ENCODE measurements around the gene RAP1GAP. TPM values are rescaled to one million over a fixed set of nuclear protein-coding genes. Genes with fewer than 3 reads are reported as not detected.

RAP1GAP gene
- 18.8 TPM for total RNA-seq

- peak; percentile 72 to 83 for DNase-seq (ENCODE audit: low spot score in 2 of 2)
- FAIRE-seq: no peak
Measured at GRCh38 chr1:21669258-21670058, at the start of gene RAP1GAP. Gene RAP1GAP, minus strand, starts transcription at chr1:21669357. Its CDS starts 49,325 bp downstream, at chr1:21620032.

GRCh38 chr1:21716169-21716568 is 47.0 kb upstream of the RAP1GAP start:
- no peak for DNase-seq (ENCODE audit: low spot score in 2 of 2)
- no peak for FAIRE-seq

- FAIRE-seq (no peak), DNase-seq (ENCODE audit: low spot score in 2 of 2) (no peak)
Measured at GRCh38 chr1:21707891-21708290, 38.7 kb upstream of the RAP1GAP start.

GRCh38 chr1:21707086-21707840 is 38.1 kb upstream of the RAP1GAP start:
- DNase-seq (ENCODE audit: low spot score in 2 of 2) (no peak), FAIRE-seq (no peak)

GRCh38 chr1:21706151-21706835 is 37.1 kb upstream of the RAP1GAP start:
- DNase-seq (ENCODE audit: low spot score in 2 of 2): peak in 1 of 2 donors; percentile 31

GRCh38 chr1:21705303-21705980 is 36.3 kb upstream of the RAP1GAP start:
- FAIRE-seq: peak; percentile 76

More at GRCh38 chr1:21706151-21706835, 37.1 kb upstream of the RAP1GAP start:
- FAIRE-seq: no peak

GRCh38 chr1:21704145-21704544 is 35.0 kb upstream of the RAP1GAP start:
- no peak for FAIRE-seq

More at GRCh38 chr1:21705303-21705980, 36.3 kb upstream of the RAP1GAP start:
- DNase-seq (ENCODE audit: low spot score in 2 of 2): peak; percentile 14 to 24

GRCh38 chr1:21703318-21703963 is 34.3 kb upstream of the RAP1GAP start:
- FAIRE-seq: no peak

More at GRCh38 chr1:21704145-21704544, 35.0 kb upstream of the RAP1GAP start:
- DNase-seq (ENCODE audit: low spot score in 2 of 2): no peak

GRCh38 chr1:21702780-21703179 is 33.6 kb upstream of the RAP1GAP start:
- FAIRE-seq: no peak

More at GRCh38 chr1:21703318-21703963, 34.3 kb upstream of the RAP1GAP start:
- no peak for DNase-seq (ENCODE audit: low spot score in 2 of 2)

GRCh38 chr1:21701401-21701800 is 32.2 kb upstream of the RAP1GAP start:
- DNase-seq (ENCODE audit: low spot score in 2 of 2) (no peak), FAIRE-seq (no peak)

More at GRCh38 chr1:21702780-21703179, 33.6 kb upstream of the RAP1GAP start:
- no peak for DNase-seq (ENCODE audit: low spot score in 2 of 2)

GRCh38 chr1:21700094-21700493 is 30.9 kb upstream of the RAP1GAP start:
- no peak for FAIRE-seq

GRCh38 chr1:21696931-21697330 is 27.8 kb upstream of the RAP1GAP start:
- FAIRE-seq: no peak
- DNase-seq (ENCODE audit: low spot score in 2 of 2): no peak

More at GRCh38 chr1:21700094-21700493, 30.9 kb upstream of the RAP1GAP start:
- DNase-seq (ENCODE audit: low spot score in 2 of 2): no peak

- FAIRE-seq (no peak), DNase-seq (ENCODE audit: low spot score in 2 of 2) (no peak)
Measured at GRCh38 chr1:21693732-21694131, 24.6 kb upstream of the RAP1GAP start.

GRCh38 chr1:21691739-21692138 is 22.6 kb upstream of the RAP1GAP start:
- FAIRE-seq: no peak
- no peak for DNase-seq (ENCODE audit: low spot score in 2 of 2)

- FAIRE-seq: no peak
Measured at GRCh38 chr1:21689661-21690372, 20.7 kb upstream of the RAP1GAP start.

GRCh38 chr1:21687081-21687529 is 17.9 kb upstream of the RAP1GAP start:
- no peak for FAIRE-seq
- no peak for DNase-seq (ENCODE audit: low spot score in 2 of 2)

More at GRCh38 chr1:21689661-21690372, 20.7 kb upstream of the RAP1GAP start:
- DNase-seq (ENCODE audit: low spot score in 2 of 2): no peak

- FAIRE-seq (no peak), DNase-seq (ENCODE audit: low spot score in 2 of 2) (no peak)
Measured at GRCh38 chr1:21685946-21686678, 17.0 kb upstream of the RAP1GAP start.

- FAIRE-seq (no peak), DNase-seq (ENCODE audit: low spot score in 2 of 2) (no peak)
Measured at GRCh38 chr1:21681426-21681825, 12.3 kb upstream of the RAP1GAP start.
